Measurements from ENCODE around the gene FARSA.
A peak's percentile ranks its signal among the peaks of the same experiment; 100 is the strongest.
"Not testable (repeated sequence)": the region's sequence is repeated elsewhere in the genome, so short reads cannot be mapped to it uniquely, and the experiment has no call there.

Gene FARSA

GRCh38 chr19:12933287-12934072 lies at the start of gene FARSA:
Gene FARSA, minus strand, starts transcription at chr19:12933711. Its CDS starts 15 bp downstream, at chr19:12933696.
- no peaks in the 10 kb centered on the region for H3K9me3 Mint-ChIP-seq
- DNase-seq (ENCODE audit: low spot score in 2 of 2): peak; percentile 68 to 88
- peaks cover 50% of the 10 kb centered on the region for H3K4me1 Mint-ChIP-seq
- ATAC-seq: peak; percentile 84
- H3K27ac Mint-ChIP-seq: peak within 1 kb of the TSS; percentile 97
- H3K36me3 Mint-ChIP-seq: peaks cover 59% of the 10 kb centered on the region
- H3K4me3 Mint-ChIP-seq: peak within 1 kb of the TSS; percentile 98

- Mint-ChIP-seq H3K27ac (no peak overlapping the region), H3K4me3 (no peak overlapping the region), H3K36me3 (no peaks in the 10 kb centered on the region), H3K4me1 (peaks cover 2% of the 10 kb centered on the region), H3K9me3 (no peaks in the 10 kb centered on the region)
- no peak for DNase-seq (ENCODE audit: low spot score in 2 of 2)
- no peak for ATAC-seq
These were observed 49.6 kb upstream of the FARSA start for GRCh38 chr19:12983091-12983490.

GRCh38 chr19:12982648-12983047 lies 49.1 kb upstream of the FARSA start:
- ATAC-seq (no peak), DNase-seq (ENCODE audit: low spot score in 2 of 2) (no peak)
- no peak overlapping the region for H3K27ac Mint-ChIP-seq
- no peak overlapping the region for H3K4me3 Mint-ChIP-seq
- H3K4me1 Mint-ChIP-seq: peaks cover 6% of the 10 kb centered on the region
- no peaks in the 10 kb centered on the region for H3K36me3 Mint-ChIP-seq
- no peaks in the 10 kb centered on the region for H3K9me3 Mint-ChIP-seq

- H3K4me3 Mint-ChIP-seq: no peak overlapping the region
- ATAC-seq: no peak
- H3K9me3 Mint-ChIP-seq: no peaks in the 10 kb centered on the region
- DNase-seq (ENCODE audit: low spot score in 2 of 2): no peak
- H3K4me1 Mint-ChIP-seq: peaks cover 8% of the 10 kb centered on the region
- H3K36me3 Mint-ChIP-seq: no peaks in the 10 kb centered on the region
- H3K27ac Mint-ChIP-seq: no peak overlapping the region
These were observed 46.5 kb upstream of the FARSA start for GRCh38 chr19:12979974-12980373.

GRCh38 chr19:12976109-12976508 lies 42.6 kb upstream of the FARSA start:
- H3K36me3 Mint-ChIP-seq; H3K4me3 Mint-ChIP-seq; H3K4me1 Mint-ChIP-seq; ATAC-seq; H3K27ac Mint-ChIP-seq; DNase-seq (ENCODE audit: low spot score in 2 of 2); H3K9me3 Mint-ChIP-seq: not testable (repeated sequence)

- DNase-seq (ENCODE audit: low spot score in 2 of 2) (no peak), ATAC-seq (no peak)
- no peak overlapping the region for H3K27ac Mint-ChIP-seq
- H3K36me3 Mint-ChIP-seq: no peaks in the 10 kb centered on the region
- no peak overlapping the region for H3K4me3 Mint-ChIP-seq
- no peaks in the 10 kb centered on the region for H3K9me3 Mint-ChIP-seq
- peaks cover 13% of the 10 kb centered on the region for H3K4me1 Mint-ChIP-seq
These were observed 41.8 kb upstream of the FARSA start for GRCh38 chr19:12975221-12975741.

GRCh38 chr19:12974301-12975220 lies 41.0 kb upstream of the FARSA start:
- Mint-ChIP-seq H3K27ac (no peak overlapping the region), H3K4me3 (no peak overlapping the region)

GRCh38 chr19:12973236-12973635 lies 39.7 kb upstream of the FARSA start:
- H3K4me3 Mint-ChIP-seq: no peak overlapping the region
- no peaks in the 10 kb centered on the region for H3K9me3 Mint-ChIP-seq
- ATAC-seq: no peak
- H3K27ac Mint-ChIP-seq: no peak overlapping the region
- peaks cover 18% of the 10 kb centered on the region for H3K4me1 Mint-ChIP-seq
- H3K36me3 Mint-ChIP-seq: no peaks in the 10 kb centered on the region
- DNase-seq (ENCODE audit: low spot score in 2 of 2): no peak

More at GRCh38 chr19:12974301-12975220, 41.0 kb upstream of the FARSA start:
- Mint-ChIP-seq H3K9me3 (no peaks in the 10 kb centered on the region), H3K36me3 (no peaks in the 10 kb centered on the region), H3K4me1 (peaks cover 18% of the 10 kb centered on the region)
- DNase-seq (ENCODE audit: low spot score in 2 of 2): no peak
- no peak for ATAC-seq

GRCh38 chr19:12970070-12970820 lies 36.7 kb upstream of the FARSA start:
- H3K4me1 Mint-ChIP-seq: peaks cover 17% of the 10 kb centered on the region
- no peak overlapping the region for H3K4me3 Mint-ChIP-seq
- H3K36me3 Mint-ChIP-seq: no peaks in the 10 kb centered on the region
- no peak for ATAC-seq
- no peak for DNase-seq (ENCODE audit: low spot score in 2 of 2)
- peak overlapping the region; percentile 5 for H3K27ac Mint-ChIP-seq
- H3K9me3 Mint-ChIP-seq: no peaks in the 10 kb centered on the region

GRCh38 chr19:12969292-12969988 lies 35.9 kb upstream of the FARSA start, which contains the start of gene DAND5:
Gene DAND5, plus strand, starts transcription at chr19:12969576. Its CDS starts 85 bp downstream, at chr19:12969661.
- DNase-seq (ENCODE audit: low spot score in 2 of 2) (no peak), ATAC-seq (no peak)
- Mint-ChIP-seq H3K27ac (peak within 1 kb of the TSS; percentile 5), H3K4me1 (peaks cover 23% of the 10 kb centered on the region), H3K9me3 (no peaks in the 10 kb centered on the region), H3K4me3 (no peak within 1 kb of the TSS), H3K36me3 (no peaks in the 10 kb centered on the region)

GRCh38 chr19:12967907-12968306 lies 34.4 kb upstream of the FARSA start:
- Mint-ChIP-seq H3K9me3 (no peaks in the 10 kb centered on the region), H3K36me3 (no peaks in the 10 kb centered on the region), H3K4me1 (peaks cover 23% of the 10 kb centered on the region), H3K4me3 (no peak overlapping the region), H3K27ac (no peak overlapping the region)
- no peak for ATAC-seq
- no peak for DNase-seq (ENCODE audit: low spot score in 2 of 2)

- no peaks in the 10 kb centered on the region for H3K36me3 Mint-ChIP-seq
- no peaks in the 10 kb centered on the region for H3K9me3 Mint-ChIP-seq
- H3K27ac Mint-ChIP-seq: peak overlapping the region; percentile 92
- ATAC-seq (no peak), DNase-seq (ENCODE audit: low spot score in 2 of 2) (no peak)
- H3K4me1 Mint-ChIP-seq: peaks cover 28% of the 10 kb centered on the region
- peak overlapping the region; percentile 91 for H3K4me3 Mint-ChIP-seq
These were observed 32.3 kb upstream of the FARSA start for GRCh38 chr19:12965812-12966135.

- no peaks in the 10 kb centered on the region for H3K36me3 Mint-ChIP-seq
- peak overlapping the region; percentile 91 for H3K4me3 Mint-ChIP-seq
- ATAC-seq (peak; percentile 96), DNase-seq (ENCODE audit: low spot score in 2 of 2) (peak; percentile 94 to 95)
- peaks cover 22% of the 10 kb centered on the region for H3K4me1 Mint-ChIP-seq
- H3K9me3 Mint-ChIP-seq: no peaks in the 10 kb centered on the region
- peak overlapping the region; percentile 92 for H3K27ac Mint-ChIP-seq
These were observed 31.7 kb upstream of the FARSA start for GRCh38 chr19:12965017-12965811.

GRCh38 chr19:12959481-12959880 lies 26.0 kb upstream of the FARSA start:
- DNase-seq (ENCODE audit: low spot score in 2 of 2): no peak
- Mint-ChIP-seq H3K4me3 (no peak overlapping the region), H3K36me3 (peaks cover 11% of the 10 kb centered on the region), H3K27ac (no peak overlapping the region), H3K9me3 (no peaks in the 10 kb centered on the region), H3K4me1 (peaks cover 24% of the 10 kb centered on the region)
- ATAC-seq: no peak
